Astrocyte (in vitro differentiated cells and primary cell): ENCODE data around the gene PDZD2. TPM values are rescaled to one million over a fixed set of nuclear protein-coding genes. Genes with fewer than 3 reads are reported as not detected.

Experiments used
- DNase-seq: peaks from one replicate; pipeline ENCODE4 v3.0.0-alpha.2; 2010; ENCODE audit warnings: low read depth
- FAIRE-seq: peaks from 2 replicates; lab custom pipeline; 2011; peaks lifted over from hg19 to GRCh38; lab: Jason Lieb, UNC
- H2AFZ ChIP-seq: 2 replicates; pipeline ENCODE4 v1.6.0; 2012; ENCODE audit warnings: low read depth, low read length, inconsistent platforms
- H3K27ac ChIP-seq: 2 replicates; pipeline ENCODE4 v1.5.1; 2011; ENCODE audit warnings: low read depth, low read length, inconsistent platforms
- H3K27me3 ChIP-seq: 2 replicates; pipeline ENCODE4 v1.6.0; 2011; ENCODE audit warnings: low read length, inconsistent platforms; ENCODE audit not compliant: insufficient read depth
- H3K36me3 ChIP-seq: 2 replicates; pipeline ENCODE4 v1.5.1; 2011; ENCODE audit warnings: low read length, inconsistent platforms; ENCODE audit not compliant: insufficient read depth
- H3K4me1 ChIP-seq: 2 replicates; pipeline ENCODE4 v1.5.1; 2011; ENCODE audit warnings: low read length, inconsistent platforms; ENCODE audit not compliant: insufficient read depth
- H3K4me2 ChIP-seq: 2 replicates; pipeline ENCODE4 v1.6.0; 2012; ENCODE audit warnings: low read length, inconsistent platforms
- H3K4me3 ChIP-seq: 2 replicates; pipeline ENCODE4 v1.5.1; 2011; ENCODE audit warnings: low read depth, mild to moderate bottlenecking, low read length, inconsistent platforms; ENCODE audit not compliant: insufficient read depth
- H3K79me2 ChIP-seq: 2 replicates; pipeline ENCODE4 v1.6.0; 2012; ENCODE audit warnings: mild to moderate bottlenecking, low read length, inconsistent platforms; ENCODE audit not compliant: insufficient read depth
- H3K9ac ChIP-seq: 2 replicates; pipeline ENCODE4 v1.6.0; 2012; ENCODE audit warnings: mild to moderate bottlenecking, low read length, inconsistent platforms
- H3K9me3 ChIP-seq: 2 replicates; pipeline ENCODE4 v1.5.1; 2012; ENCODE audit warnings: low read depth, mild to moderate bottlenecking, low read length, inconsistent platforms; ENCODE audit not compliant: insufficient read depth
- H4K20me1 ChIP-seq: 2 replicates; pipeline ENCODE4 v1.6.0; 2012; ENCODE audit warnings: low read length, inconsistent platforms; ENCODE audit not compliant: insufficient read depth
- H3K27ac Mint-ChIP-seq: one replicate; pipeline ENCODE4 v1.8.0; 2021; ENCODE audit warnings: mild to moderate bottlenecking, mixed read lengths; ENCODE audit not compliant: unreplicated experiment
- H3K27me3 Mint-ChIP-seq: one replicate; pipeline ENCODE4 v1.8.0; 2021; ENCODE audit warnings: low read depth, mixed read lengths; ENCODE audit not compliant: unreplicated experiment
- H3K36me3 Mint-ChIP-seq: one replicate; pipeline ENCODE4 v1.8.0; 2021; ENCODE audit warnings: low read depth, mixed read lengths; ENCODE audit not compliant: unreplicated experiment
- H3K4me1 Mint-ChIP-seq: one replicate; pipeline ENCODE4 v1.8.0; 2021; ENCODE audit warnings: low read depth, mixed read lengths; ENCODE audit not compliant: unreplicated experiment
- H3K4me3 Mint-ChIP-seq: one replicate; pipeline ENCODE4 v1.8.0; 2021; ENCODE audit warnings: mild to moderate bottlenecking, moderate library complexity, mixed read lengths; ENCODE audit not compliant: unreplicated experiment
- H3K9me3 Mint-ChIP-seq: one replicate; pipeline ENCODE4 v1.8.0; 2021; ENCODE audit warnings: mild to moderate bottlenecking, mixed read lengths; ENCODE audit not compliant: unreplicated experiment
- EZH2 ChIP-seq: IDR thresholded peaks from 2 replicates; pipeline ENCODE4 v1.6.1; 2012; ENCODE audit warnings: mild to moderate bottlenecking, low read length, inconsistent platforms; ENCODE audit not compliant: insufficient read depth
- total RNA-seq: library from RNA; stranded (reverse); gene quantifications from 2 replicates; pipeline ENCODE4 v1.2.1, GENCODE V29; 2021
- TF ChIP-seq, protein P1 (sequence below): IDR thresholded peaks from 2 replicates; pipeline ENCODE4 v1.5.1; 2011; ENCODE audit warnings: low read depth, mild to moderate bottlenecking, inconsistent platforms, low read length, moderate library complexity; ENCODE audit not compliant: insufficient read depth

PDZD2 gene
- total RNA-seq, 1 donor from 2014 or later = 10.3 TPM

DNA sequence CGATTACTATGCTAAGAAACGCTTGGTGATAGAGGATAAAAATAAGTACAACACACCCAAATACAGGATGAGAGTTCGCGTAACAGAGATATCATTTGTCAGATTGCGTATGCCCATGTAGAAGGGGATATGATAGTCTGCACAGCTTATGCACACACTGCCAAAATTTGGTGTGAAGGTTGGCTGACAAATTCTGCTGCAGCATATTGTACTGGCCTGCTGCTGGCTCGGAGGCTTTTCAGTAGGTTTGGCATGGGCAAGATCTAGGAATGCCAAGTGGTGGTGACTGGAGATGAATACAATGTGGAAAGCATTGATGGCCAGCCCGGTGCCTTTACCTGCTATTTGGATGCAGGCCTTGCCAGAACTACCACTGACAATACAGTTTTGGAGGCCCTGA lies 208.4 kb downstream of the PDZD2 start:
- FAIRE-seq = no peak

DNA sequence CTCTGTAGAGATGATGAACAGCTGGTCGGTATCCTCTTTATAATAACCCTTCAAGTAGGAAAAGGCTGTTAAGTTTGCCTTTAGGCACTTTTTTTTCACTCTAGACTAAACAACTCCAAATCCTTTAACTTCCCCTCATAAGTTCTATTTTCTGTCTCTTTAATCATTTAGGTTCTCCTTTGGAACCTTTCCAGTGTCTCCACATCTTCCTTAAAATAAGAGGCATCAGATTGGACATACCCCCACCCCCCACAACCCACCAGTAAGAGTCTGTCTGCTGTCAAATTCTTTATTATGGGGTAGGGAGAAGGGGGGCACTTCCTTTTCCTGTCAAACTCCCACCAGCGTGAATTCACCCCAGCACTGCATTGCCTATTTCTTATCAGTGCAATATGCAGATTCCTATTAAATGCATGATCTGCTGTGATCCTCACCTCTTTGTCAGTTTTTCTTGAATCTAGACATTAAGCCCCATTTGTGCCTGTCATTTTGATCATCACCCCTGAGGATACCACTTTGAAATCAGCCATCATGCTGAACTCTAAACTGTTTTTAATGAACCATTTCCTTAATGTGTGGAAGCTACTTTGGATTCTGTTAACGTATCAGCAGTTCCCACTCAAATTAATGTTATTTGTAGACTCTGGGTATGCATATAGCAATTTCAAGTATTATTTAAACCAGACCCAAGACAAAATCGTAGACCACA lies 212.2 kb downstream of the PDZD2 start:
- Mint-ChIP-seq H3K9me3 (peaks cover 2% of the 10 kb centered on the region), H3K27ac (no peak overlapping the region)

More for the DNA sequence above, 208.4 kb downstream of the PDZD2 start:
- peaks cover 4% of the 10 kb centered on the region for H3K4me1 Mint-ChIP-seq
- no peaks in the 10 kb centered on the region for H3K36me3 Mint-ChIP-seq
- Histone ChIP-seq H3K9ac (no peak overlapping the region), H3K79me2 (no peaks in the 10 kb centered on the region), H3K4me2 (no peak overlapping the region), H2AFZ (no peak overlapping the region), H3K4me3 (no peak overlapping the region), H4K20me1 (no peaks in the 10 kb centered on the region), H3K27ac (no peak overlapping the region), H3K9me3 (no peaks in the 10 kb centered on the region), H3K36me3 (no peaks in the 10 kb centered on the region), H3K27me3 (no peaks in the 10 kb centered on the region), H3K4me1 (no peaks in the 10 kb centered on the region)
- H3K27me3 Mint-ChIP-seq = peaks cover 2% of the 10 kb centered on the region
- DNase-seq = no peak
- H3K27ac Mint-ChIP-seq = no peak overlapping the region
- peaks cover 2% of the 10 kb centered on the region for H3K9me3 Mint-ChIP-seq
- no peak overlapping the region for H3K4me3 Mint-ChIP-seq
- TF ChIP-seq, protein P1, sequence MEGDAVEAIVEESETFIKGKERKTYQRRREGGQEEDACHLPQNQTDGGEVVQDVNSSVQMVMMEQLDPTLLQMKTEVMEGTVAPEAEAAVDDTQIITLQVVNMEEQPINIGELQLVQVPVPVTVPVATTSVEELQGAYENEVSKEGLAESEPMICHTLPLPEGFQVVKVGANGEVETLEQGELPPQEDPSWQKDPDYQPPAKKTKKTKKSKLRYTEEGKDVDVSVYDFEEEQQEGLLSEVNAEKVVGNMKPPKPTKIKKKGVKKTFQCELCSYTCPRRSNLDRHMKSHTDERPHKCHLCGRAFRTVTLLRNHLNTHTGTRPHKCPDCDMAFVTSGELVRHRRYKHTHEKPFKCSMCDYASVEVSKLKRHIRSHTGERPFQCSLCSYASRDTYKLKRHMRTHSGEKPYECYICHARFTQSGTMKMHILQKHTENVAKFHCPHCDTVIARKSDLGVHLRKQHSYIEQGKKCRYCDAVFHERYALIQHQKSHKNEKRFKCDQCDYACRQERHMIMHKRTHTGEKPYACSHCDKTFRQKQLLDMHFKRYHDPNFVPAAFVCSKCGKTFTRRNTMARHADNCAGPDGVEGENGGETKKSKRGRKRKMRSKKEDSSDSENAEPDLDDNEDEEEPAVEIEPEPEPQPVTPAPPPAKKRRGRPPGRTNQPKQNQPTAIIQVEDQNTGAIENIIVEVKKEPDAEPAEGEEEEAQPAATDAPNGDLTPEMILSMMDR = no peak
- no peak for TF ChIP-seq EZH2

More for the DNA sequence above, 212.2 kb downstream of the PDZD2 start:
- Mint-ChIP-seq H3K27me3 (peaks cover 2% of the 10 kb centered on the region), H3K4me1 (peaks cover 10% of the 10 kb centered on the region), H3K36me3 (no peaks in the 10 kb centered on the region), H3K4me3 (no peak overlapping the region)
- no peak overlapping the region for H2AFZ ChIP-seq
- FAIRE-seq (no peak), DNase-seq (no peak)
- H3K9ac ChIP-seq = no peak overlapping the region
- H3K27ac ChIP-seq = no peak overlapping the region
- no peaks in the 10 kb centered on the region for H3K27me3 ChIP-seq
- H3K4me3 ChIP-seq = no peak overlapping the region
- H4K20me1 ChIP-seq = no peaks in the 10 kb centered on the region
- H3K9me3 ChIP-seq = no peaks in the 10 kb centered on the region
- H3K36me3 ChIP-seq = no peaks in the 10 kb centered on the region
- H3K4me1 ChIP-seq = peaks cover 21% of the 10 kb centered on the region
- no peaks in the 10 kb centered on the region for H3K79me2 ChIP-seq
- TF ChIP-seq, protein P1 = no peak
- no peak for TF ChIP-seq EZH2
- no peak overlapping the region for H3K4me2 ChIP-seq
